NCI-H2171 (cell line): ENCODE measurements around the gene C2CD2L.
A peak's percentile ranks its signal among the peaks of the same experiment; 100 is the strongest.
"Not testable (repeated sequence)": the region's sequence is repeated elsewhere in the genome, so short reads cannot be mapped to it uniquely, and the experiment has no call there.

Experiments used
- DNase-seq: peaks from one replicate; lab custom pipeline; 2025; lab: John Stamatoyannopoulos, UW

Gene C2CD2L

DNA sequence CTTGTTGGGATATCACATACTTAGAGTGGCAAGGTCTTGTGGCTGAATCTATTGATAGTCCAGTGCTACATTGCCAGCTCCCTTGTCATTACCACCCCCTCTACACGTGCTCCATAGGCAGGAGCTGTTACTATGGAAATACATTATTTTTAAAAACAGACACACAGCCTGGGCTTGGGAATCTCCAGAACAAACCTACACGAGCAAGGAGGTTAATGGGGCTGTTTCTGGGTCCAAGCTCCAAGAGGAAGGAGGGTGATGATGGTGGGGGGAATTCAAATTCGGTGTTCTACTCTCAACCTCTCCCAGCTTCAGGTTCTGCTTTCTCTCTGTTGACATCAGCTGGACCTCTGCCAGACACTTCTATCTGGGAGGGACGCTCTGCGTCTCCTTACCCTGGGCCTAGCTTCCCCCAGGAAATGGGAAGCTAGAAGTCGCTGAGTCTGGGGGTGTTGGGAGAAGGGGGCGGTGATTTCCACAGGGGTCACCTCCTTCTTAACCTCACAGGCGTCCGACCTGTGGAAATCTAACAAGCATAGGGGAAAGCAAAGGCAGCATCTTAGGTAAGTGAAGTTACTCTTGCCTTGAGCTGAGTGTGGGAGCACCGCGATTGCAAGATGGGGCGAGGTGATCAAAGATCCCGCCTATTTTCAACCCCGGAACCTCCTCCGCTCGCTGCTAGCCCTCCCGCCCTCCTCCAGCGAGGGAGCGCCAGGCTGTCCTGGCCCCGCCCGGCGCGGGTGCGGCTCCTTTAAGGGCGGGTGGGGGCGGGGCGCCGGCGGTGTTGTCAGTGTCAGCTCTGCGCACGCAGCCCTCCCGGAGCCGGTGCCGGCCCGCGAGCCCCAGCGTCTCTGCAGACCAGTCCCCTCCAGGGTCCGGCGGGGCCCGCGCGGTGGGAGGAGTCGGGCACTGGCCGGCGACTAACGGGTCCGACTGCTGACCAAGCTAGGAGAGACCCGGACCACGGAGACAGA, at the start of gene C2CD2L:
C2CD2L (plus strand) TSS at position 781 of the 974 bp plus-strand sequence. CDS start 398 bp downstream, outside the sequence.
- DNase-seq: peak; percentile 81

DNA sequence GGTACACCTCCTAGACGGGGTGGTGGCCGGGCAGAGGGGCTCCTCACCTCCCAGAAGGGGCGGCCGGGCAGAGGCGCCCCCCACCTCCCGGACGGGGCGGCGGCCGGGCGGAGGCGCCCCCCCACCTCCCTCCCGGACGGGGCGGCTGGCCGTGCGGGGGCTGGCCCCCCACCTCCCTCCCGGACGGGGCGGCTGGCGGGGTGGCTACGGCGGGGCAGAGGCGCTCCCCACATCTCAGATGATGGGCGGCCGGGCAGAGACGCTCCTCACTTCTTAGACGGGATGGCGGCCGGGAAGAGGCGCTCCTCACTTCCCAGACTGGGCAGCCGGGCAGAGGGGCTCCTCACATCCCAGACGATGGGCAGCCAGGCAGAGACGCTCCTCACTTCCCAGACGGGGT, 48.0 kb upstream of the C2CD2L start:
- not testable (repeated sequence) for DNase-seq

DNA sequence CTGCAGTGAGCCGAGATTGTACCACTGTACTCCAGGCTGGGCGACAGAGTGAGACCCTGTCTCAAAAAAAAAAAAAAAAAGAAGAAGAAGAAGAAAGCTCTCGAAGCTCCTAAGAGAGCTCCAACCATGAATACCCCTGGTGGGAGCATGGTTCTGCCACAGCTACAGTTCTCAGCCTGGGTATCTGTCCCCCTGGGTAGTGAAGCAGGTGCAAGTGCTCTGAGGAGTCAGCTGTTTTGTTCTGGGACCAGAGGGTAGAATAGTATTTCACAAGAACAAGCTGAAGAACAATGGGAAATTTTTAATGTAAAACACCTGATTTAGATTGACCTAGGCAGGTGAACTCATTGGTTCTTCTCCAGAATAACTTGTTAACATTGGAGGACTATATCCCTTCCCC, 45.9 kb upstream of the C2CD2L start:
- DNase-seq: no peak

DNA sequence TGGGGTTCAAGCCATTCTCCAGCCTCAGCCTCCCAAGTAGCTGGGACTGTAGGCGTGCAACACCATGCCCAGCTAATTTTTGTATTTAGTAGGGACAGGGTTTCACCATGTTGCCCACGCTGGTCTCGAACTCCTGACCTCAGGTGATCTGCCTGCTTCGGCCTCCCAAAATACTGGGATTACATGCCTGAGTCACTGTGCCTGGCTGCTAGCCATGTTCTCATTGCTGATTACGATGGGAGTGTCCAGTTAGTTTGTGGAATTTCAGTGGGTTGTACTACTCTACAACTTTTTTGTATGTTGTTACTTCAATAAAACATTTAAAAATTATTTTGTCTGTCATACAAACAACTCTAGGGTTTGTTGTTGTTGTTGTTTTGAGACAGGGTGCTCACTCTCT, 44.4 kb upstream of the C2CD2L start:
- no peak for DNase-seq

DNA sequence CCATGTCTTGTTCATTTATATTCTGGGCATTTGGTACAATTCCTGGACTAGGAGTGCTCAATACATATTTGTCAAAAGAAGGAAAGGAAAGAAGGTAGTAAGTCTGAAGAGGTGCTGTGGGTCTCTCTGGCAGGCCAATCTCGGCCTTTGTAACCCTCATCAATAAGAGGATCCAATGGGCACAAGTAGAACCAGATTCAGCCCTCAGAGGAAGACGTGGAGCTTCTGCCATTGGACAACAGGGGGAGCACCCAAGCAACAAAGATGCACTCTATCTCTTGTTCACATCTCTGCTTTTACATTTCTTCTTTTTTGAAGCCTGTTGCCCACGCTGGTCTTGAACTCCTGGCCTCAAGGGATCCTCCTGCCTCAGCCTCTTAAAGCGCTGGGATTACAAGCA, 41.8 kb upstream of the C2CD2L start:
- DNase-seq: no peak

DNA sequence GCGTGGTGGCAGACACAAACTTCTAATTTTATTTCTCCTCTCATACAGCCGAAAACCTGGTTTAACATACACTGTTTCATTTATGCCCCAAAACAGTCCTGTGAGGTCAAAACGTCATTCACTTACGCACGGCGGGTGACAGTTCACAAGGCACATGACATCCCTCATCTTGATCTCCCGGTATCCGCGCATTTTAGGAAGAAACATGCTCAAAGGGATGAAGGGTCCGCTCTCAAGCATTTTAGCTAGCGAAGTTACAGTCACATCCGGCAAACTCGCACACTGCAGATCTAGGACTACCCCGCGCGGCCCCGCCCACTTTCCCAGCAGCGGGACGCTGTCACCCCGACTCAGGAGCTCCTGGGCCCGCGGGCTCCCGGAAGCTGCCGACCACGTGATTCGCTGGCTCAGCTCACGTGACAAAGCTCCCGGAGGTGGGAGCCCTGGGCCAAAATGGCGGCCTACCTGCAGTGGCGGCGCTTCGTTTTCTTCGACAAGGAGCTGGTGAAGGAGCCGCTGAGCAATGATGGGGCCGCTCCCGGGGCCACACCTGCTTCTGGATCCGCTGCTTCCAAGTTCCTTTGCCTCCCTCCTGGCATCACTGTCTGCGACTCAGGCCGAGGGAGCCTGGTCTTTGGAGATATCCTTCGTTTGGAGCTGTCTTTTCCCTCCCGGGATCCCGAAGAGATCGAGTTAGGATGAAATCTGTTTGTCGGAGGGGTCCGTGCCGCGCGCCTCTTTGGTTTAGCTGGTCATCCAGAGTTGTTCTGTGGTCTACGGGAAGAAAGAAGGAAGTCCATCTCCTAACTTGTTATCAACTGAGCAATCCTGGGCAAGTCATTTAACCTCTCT, 39.5 kb upstream of the C2CD2L start, which contains the start of gene VPS11:
VPS11 (plus strand) TSS at position 448 of the 852 bp plus-strand sequence; CDS start at position 454, 6 bp downstream.
- DNase-seq: peak; percentile 78

DNA sequence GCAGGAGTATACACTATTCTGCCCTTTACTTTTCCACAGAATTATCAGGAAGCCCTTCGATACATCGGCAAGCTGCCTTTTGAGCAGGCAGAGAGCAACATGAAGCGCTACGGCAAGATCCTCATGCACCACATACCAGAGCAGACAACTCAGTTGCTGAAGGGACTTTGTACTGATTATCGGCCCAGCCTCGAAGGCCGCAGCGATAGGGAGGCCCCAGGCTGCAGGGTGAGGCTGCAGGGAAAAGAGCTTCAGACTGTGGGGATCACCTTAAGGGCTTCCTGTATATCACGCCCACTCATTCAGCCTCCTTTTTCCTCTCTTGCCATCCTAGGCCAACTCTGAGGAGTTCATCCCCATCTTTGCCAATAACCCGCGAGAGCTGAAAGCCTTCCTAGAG, 29.3 kb upstream of the C2CD2L start:
- no peak for DNase-seq

- DNase-seq: no peak
These were observed 28.3 kb upstream of the C2CD2L start for GRCh38 chr11:119078675-119079420.

DNA sequence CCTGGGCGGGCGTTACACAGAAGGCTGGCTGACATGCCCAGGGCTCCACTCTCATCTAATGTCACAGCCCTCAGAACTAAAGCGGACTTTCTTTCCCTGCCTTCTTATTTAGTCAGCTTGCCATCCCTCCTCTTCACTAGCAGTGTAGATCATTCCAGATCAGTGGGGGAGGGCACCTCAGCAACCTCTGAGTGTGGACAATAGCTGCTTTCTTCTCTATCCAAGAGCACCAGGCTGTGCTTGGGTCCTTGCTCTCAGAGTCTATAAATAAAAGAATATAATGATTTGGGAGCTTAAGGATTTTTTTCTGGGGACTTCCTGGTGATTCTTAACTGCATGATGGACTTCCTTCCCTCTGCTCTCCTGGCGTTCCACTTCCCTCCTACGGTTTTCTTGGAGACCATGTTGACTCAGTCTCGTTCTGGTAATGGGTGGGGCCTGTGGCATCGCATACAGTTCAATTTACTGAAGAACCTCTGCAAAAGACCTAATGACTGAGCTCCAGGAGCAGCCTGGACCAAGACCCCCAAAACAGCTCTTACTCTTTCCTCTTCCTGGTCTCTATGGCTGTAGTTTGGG, 25.4 kb upstream of the C2CD2L start:
- no peak for DNase-seq

DNA sequence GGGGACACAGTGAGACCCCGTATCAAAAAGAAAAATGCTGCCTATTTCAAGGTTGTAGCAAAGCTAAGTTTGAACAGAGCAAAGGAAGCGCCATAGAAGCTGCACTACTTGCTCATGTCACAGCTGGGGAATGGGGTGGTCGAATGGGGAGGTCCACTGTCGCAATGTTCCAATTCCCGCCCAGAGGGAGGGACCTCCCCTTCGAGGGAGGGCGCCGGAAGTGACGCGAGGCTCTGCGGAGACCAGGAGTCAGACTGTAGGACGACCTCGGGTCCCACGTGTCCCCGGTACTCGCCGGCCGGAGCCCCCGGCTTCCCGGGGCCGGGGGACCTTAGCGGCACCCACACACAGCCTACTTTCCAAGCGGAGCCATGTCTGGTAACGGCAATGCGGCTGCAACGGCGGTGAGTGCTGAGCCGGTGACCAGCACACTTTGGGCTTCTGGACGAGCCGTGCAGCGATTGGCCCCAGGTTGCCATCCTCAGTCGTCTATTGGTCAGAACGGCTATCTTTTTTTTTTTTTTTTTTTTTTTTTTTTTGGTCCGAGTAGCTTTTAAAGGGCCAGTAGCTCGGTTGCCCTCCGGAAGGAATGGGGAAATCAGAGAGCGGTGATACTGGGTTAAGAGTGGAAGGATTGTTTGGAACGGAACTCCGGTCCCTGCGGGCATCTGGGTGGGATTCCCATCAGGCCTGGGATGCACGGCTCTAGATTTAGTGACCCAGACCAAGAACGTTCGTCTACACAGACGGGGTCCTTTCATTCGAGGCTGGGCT, 22.3 kb upstream of the C2CD2L start, which contains the start of gene HMBS:
HMBS (plus strand) TSS at position 219 of the 774 bp plus-strand sequence; CDS start at position 372, 153 bp downstream.
- peak; percentile 63 for DNase-seq

- DNase-seq: no peak
These were observed 21.7 kb upstream of the C2CD2L start for GRCh38 chr11:119085437-119085847.

- DNase-seq: no peak
These were observed 20.0 kb upstream of the C2CD2L start for GRCh38 chr11:119087123-119087522.

- no peak for DNase-seq
These were observed 19.4 kb upstream of the C2CD2L start for GRCh38 chr11:119087747-119088241.

GRCh38 chr11:119088406-119088805, 18.7 kb upstream of the C2CD2L start:
- no peak for DNase-seq

- DNase-seq: no peak
These were observed 17.8 kb upstream of the C2CD2L start for GRCh38 chr11:119089319-119089718.

DNA sequence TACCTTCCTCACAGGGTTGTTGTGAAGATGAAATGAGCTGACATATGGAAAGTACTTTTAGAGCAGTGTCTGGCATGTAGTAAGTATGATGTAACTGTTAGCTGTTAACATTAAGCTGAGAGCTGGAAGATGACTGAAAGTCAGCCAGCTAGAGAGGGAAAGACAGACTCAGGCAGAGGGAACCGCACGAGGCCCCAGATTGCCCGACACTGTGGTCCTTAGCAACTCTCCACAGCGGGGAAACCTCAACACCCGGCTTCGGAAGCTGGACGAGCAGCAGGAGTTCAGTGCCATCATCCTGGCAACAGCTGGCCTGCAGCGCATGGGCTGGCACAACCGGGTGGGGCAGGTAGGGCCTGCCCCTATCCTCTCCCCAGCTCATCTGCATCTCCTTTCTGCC, 16.0 kb upstream of the C2CD2L start:
- DNase-seq: no peak

- DNase-seq: no peak
These were observed 14.9 kb upstream of the C2CD2L start for GRCh38 chr11:119091966-119092879.

- DNase-seq: no peak
These were observed 14.0 kb upstream of the C2CD2L start for GRCh38 chr11:119092880-119093842.
